Measurements from ENCODE around the gene MYO1C. TPM values are rescaled to one million over a fixed set of nuclear protein-coding genes. Genes with fewer than 3 reads are reported as not detected.
"Not testable (repeated sequence)": the region's sequence is repeated elsewhere in the genome, so short reads cannot be mapped to it uniquely, and the experiment has no call there.

The MYO1C gene
- total RNA-seq, 1 experiment from 2014 or later: 73.6 TPM

DNA sequence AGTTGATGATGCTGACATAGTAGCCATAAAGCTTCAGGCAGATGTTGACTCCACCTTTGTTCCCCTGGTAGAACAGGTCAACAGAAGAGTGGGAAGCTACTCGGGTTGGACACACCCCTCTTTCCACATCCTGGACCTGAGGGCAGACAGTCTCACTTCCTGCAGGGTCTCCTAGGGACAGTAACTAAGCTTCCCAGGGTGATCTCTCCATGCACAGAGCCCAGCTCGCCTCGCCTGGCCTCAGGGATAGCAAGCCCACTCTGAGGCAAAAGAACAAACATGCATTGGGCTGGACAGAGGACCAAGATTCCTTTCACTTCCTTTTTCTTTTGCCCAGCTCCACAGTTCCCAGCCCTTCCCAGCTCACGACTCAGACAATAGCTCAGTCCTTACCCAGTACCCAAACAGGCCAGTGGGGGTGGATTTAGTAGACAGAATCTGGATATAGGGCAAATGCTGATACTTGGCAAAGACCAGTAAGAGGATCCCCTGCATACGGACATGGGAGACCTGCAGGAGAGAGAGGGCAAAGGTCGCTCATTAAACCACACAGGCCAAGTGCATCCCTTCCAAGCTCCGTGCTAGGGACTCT, 16.9 kb upstream of the MYO1C start:
- ChIA-PET POLR2A (interaction anchor here (0.7 kb wide), 1 partner anchor 122 kb away, joined by 4 read pairs; no protein-coding TSS in a partner anchor), CTCF (no interaction called here)
- Mint-ChIP-seq H3K4me1 (no peaks in the 10 kb centered on the region), H3K36me3 (no peaks in the 10 kb centered on the region), H3K4me3 (no peak overlapping the region), H3K27me3 (ENCODE audit: low read depth) (no peaks in the 10 kb centered on the region), H3K27ac (no peak overlapping the region), H3K9me3 (no peaks in the 10 kb centered on the region)
- no peak for ATAC-seq
- DNase-seq (ENCODE audit: low spot score): no peak
- no peak for TF ChIP-seq KAT7 (CRISPR knock-in tag; IDR thresholded peaks at IDR 0.05; ENCODE audit: borderline replicate concordance)
- no peak for TF ChIP-seq FOXP4 (CRISPR knock-in tag; IDR thresholded peaks at IDR 0.05)
- TF ChIP-seq, protein P1, sequence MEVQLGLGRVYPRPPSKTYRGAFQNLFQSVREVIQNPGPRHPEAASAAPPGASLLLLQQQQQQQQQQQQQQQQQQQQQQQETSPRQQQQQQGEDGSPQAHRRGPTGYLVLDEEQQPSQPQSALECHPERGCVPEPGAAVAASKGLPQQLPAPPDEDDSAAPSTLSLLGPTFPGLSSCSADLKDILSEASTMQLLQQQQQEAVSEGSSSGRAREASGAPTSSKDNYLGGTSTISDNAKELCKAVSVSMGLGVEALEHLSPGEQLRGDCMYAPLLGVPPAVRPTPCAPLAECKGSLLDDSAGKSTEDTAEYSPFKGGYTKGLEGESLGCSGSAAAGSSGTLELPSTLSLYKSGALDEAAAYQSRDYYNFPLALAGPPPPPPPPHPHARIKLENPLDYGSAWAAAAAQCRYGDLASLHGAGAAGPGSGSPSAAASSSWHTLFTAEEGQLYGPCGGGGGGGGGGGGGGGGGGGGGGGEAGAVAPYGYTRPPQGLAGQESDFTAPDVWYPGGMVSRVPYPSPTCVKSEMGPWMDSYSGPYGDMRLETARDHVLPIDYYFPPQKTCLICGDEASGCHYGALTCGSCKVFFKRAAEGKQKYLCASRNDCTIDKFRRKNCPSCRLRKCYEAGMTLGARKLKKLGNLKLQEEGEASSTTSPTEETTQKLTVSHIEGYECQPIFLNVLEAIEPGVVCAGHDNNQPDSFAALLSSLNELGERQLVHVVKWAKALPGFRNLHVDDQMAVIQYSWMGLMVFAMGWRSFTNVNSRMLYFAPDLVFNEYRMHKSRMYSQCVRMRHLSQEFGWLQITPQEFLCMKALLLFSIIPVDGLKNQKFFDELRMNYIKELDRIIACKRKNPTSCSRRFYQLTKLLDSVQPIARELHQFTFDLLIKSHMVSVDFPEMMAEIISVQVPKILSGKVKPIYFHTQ (CRISPR knock-in tag; IDR thresholded peaks at IDR 0.05): no peak
- no peak for TF ChIP-seq MXD4 (CRISPR knock-in tag; IDR thresholded peaks at IDR 0.05; ENCODE audit: borderline replicate concordance)
- no peak for TF ChIP-seq GTF2I (CRISPR knock-in tag; conservative IDR thresholded peaks at IDR 0.05)
- no peak for TF ChIP-seq CTCF (IDR thresholded peaks at IDR 0.05)
- TF ChIP-seq SMAD4 (CRISPR knock-in tag; IDR thresholded peaks at IDR 0.05): no peak
- no peak for TF ChIP-seq ELF4 (CRISPR knock-in tag; IDR thresholded peaks at IDR 0.05; ENCODE audit: low read depth)
- TF ChIP-seq EMX1 (CRISPR knock-in tag; IDR thresholded peaks at IDR 0.05): no peak
- no peak for TF ChIP-seq CDX4 (CRISPR knock-in tag; IDR thresholded peaks at IDR 0.05; ENCODE audit: borderline replicate concordance)
- no peak for TF ChIP-seq ATF1 (CRISPR knock-in tag; IDR thresholded peaks at IDR 0.05)
- TF ChIP-seq PRRX2 (CRISPR knock-in tag; IDR thresholded peaks at IDR 0.05): no peak
- TF ChIP-seq NR1H2 (CRISPR knock-in tag; IDR thresholded peaks at IDR 0.05): no peak
- no peak for TF ChIP-seq MLX (CRISPR knock-in tag; IDR thresholded peaks at IDR 0.05)

- H3K27ac Mint-ChIP-seq; CTCF ChIA-PET; ATAC-seq; H3K9me3 Mint-ChIP-seq; POLR2A ChIA-PET; H3K4me3 Mint-ChIP-seq; DNase-seq (ENCODE audit: low spot score); H3K4me1 Mint-ChIP-seq; H3K27me3 Mint-ChIP-seq (ENCODE audit: low read depth); H3K36me3 Mint-ChIP-seq: not testable (repeated sequence)
Observed at GRCh38 chr17:1508709-1509108, 16.2 kb upstream of the MYO1C start.

Data from WTC11 (cell line).